ENCODE results near the gene YTHDF1. TPM values are rescaled to one million over a fixed set of nuclear protein-coding genes. Genes with fewer than 3 reads are reported as not detected.

The YTHDF1 gene
- total RNA-seq, 1 donor from 2014 or later = 44.9 TPM

GRCh38 chr20:63208346-63208909, 7.5 kb downstream of the YTHDF1 start:
- Mint-ChIP-seq H3K27me3 (ENCODE audit: unreplicated experiment) (no peaks in the 10 kb centered on the region), H3K4me1 (ENCODE audit: unreplicated experiment) (peaks cover 18% of the 10 kb centered on the region), H3K36me3 (ENCODE audit: unreplicated experiment) (peaks cover 33% of the 10 kb centered on the region), H3K9me3 (ENCODE audit: unreplicated experiment) (no peaks in the 10 kb centered on the region), H3K4me3 (ENCODE audit: unreplicated experiment) (no peak overlapping the region), H3K27ac (ENCODE audit: unreplicated experiment) (peak overlapping the region; percentile 35)
- no peak for TF ChIP-seq CTCF (IDR thresholded peaks at IDR 0.05)
- no peak for DNase-seq (ENCODE audit: extremely low spot score, unreplicated experiment)

- Mint-ChIP-seq H3K27ac (ENCODE audit: unreplicated experiment) (no peak overlapping the region), H3K4me1 (ENCODE audit: unreplicated experiment) (peaks cover 9% of the 10 kb centered on the region), H3K9me3 (ENCODE audit: unreplicated experiment) (no peaks in the 10 kb centered on the region), H3K4me3 (ENCODE audit: unreplicated experiment) (no peak overlapping the region), H3K36me3 (ENCODE audit: unreplicated experiment) (peaks cover 26% of the 10 kb centered on the region), H3K27me3 (ENCODE audit: unreplicated experiment) (no peaks in the 10 kb centered on the region)
- no peak for TF ChIP-seq CTCF (IDR thresholded peaks at IDR 0.05)
- no peak for DNase-seq (ENCODE audit: extremely low spot score, unreplicated experiment)
Observed at GRCh38 chr20:63206878-63207277, 9.1 kb downstream of the YTHDF1 start.

GRCh38 chr20:63205896-63206295, 10.0 kb downstream of the YTHDF1 start:
- Mint-ChIP-seq H3K36me3 (ENCODE audit: unreplicated experiment) (peaks cover 32% of the 10 kb centered on the region), H3K9me3 (ENCODE audit: unreplicated experiment) (no peaks in the 10 kb centered on the region), H3K27ac (ENCODE audit: unreplicated experiment) (no peak overlapping the region), H3K4me1 (ENCODE audit: unreplicated experiment) (peaks cover 9% of the 10 kb centered on the region), H3K4me3 (ENCODE audit: unreplicated experiment) (no peak overlapping the region), H3K27me3 (ENCODE audit: unreplicated experiment) (no peaks in the 10 kb centered on the region)
- TF ChIP-seq CTCF (IDR thresholded peaks at IDR 0.05) = no peak
- DNase-seq (ENCODE audit: extremely low spot score, unreplicated experiment) = no peak

- H3K9me3 Mint-ChIP-seq (ENCODE audit: unreplicated experiment) = no peaks in the 10 kb centered on the region
- DNase-seq (ENCODE audit: extremely low spot score, unreplicated experiment) = no peak
- TF ChIP-seq CTCF (IDR thresholded peaks at IDR 0.05) = no peak
Observed at GRCh38 chr20:63204362-63204761, 11.6 kb downstream of the YTHDF1 start.

GRCh38 chr20:63202811-63203526, 13.0 kb downstream of the YTHDF1 start:
- Mint-ChIP-seq H3K9me3 (ENCODE audit: unreplicated experiment) (no peaks in the 10 kb centered on the region), H3K36me3 (ENCODE audit: unreplicated experiment) (peaks cover 32% of the 10 kb centered on the region), H3K27me3 (ENCODE audit: unreplicated experiment) (no peaks in the 10 kb centered on the region), H3K4me3 (ENCODE audit: unreplicated experiment) (no peak overlapping the region), H3K27ac (ENCODE audit: unreplicated experiment) (no peak overlapping the region), H3K4me1 (ENCODE audit: unreplicated experiment) (peaks cover 3% of the 10 kb centered on the region)
- TF ChIP-seq CTCF (IDR thresholded peaks at IDR 0.05) = no peak
- DNase-seq (ENCODE audit: extremely low spot score, unreplicated experiment) = no peak

More at GRCh38 chr20:63204362-63204761, 11.6 kb downstream of the YTHDF1 start:
- Mint-ChIP-seq H3K4me3 (ENCODE audit: unreplicated experiment) (no peak overlapping the region), H3K36me3 (ENCODE audit: unreplicated experiment) (peaks cover 31% of the 10 kb centered on the region), H3K4me1 (ENCODE audit: unreplicated experiment) (peaks cover 7% of the 10 kb centered on the region), H3K27ac (ENCODE audit: unreplicated experiment) (no peak overlapping the region), H3K27me3 (ENCODE audit: unreplicated experiment) (no peaks in the 10 kb centered on the region)

Data from osteocyte (in vitro differentiated cells).